ENCODE results near the gene FRAS1. TPM values are rescaled to one million over a fixed set of nuclear protein-coding genes. Genes with fewer than 3 reads are reported as not detected.

FRAS1 gene
- total and polyA plus RNA-seq, 2 of the 8 experiments (the other 6 are each of a cell fraction or from before 2014, with no cell fraction given) = 38.5 to 109 TPM

GRCh38 chr4:78410225-78410624 lies 353.1 kb downstream of the FRAS1 start (continued):
- TF ChIP-seq CHD7 (IDR thresholded peaks at IDR 0.05; ENCODE audit: insufficient replicate concordance, low read length) (no peak), SIN3A (conservative IDR thresholded peaks at IDR 0.05 in 1 of 2, IDR thresholded peaks at IDR 0.05 in 1 of 2; ENCODE audit: low read depth in 1 of 2, low read length in 2 of 2) (no peak), SIX5 (IDR thresholded peaks at IDR 0.05; ENCODE audit: low read depth, low read length) (no peak), SP4 (IDR thresholded peaks at IDR 0.05; ENCODE audit: low read length) (no peak)

Measured in H1 (cell line).